Adrenal gland (tissue), 12 donors: ENCODE measurements around the gene SYT3. TPM values are rescaled to one million over a fixed set of nuclear protein-coding genes. Genes with fewer than 3 reads are reported as not detected.

Source experiments
- DNase-seq, 7 donors: peaks; one replicate each; pipeline ENCODE4 v3.0.0-alpha.2; 2019 to 2020
- H3K27ac ChIP-seq, 5 donors: fragments of 200-600 bp; sonication (generic) in 4 of 5; 1 replicate in 3 of 5; 2 replicates in 2 of 5; pipeline versions ENCODE4 v1.5.1 to v1.8.0; 2016 to 2020; ENCODE audit warnings: mild to moderate bottlenecking in 1 of 5
- H3K27me3 ChIP-seq: fragments of 200-600 bp; 2 replicates; pipeline ENCODE4 v1.8.0; 2021
- H3K36me3 ChIP-seq, 2 donors: fragments of 200-600 bp; replicated peaks in 1 of 2; 1 replicate in 1 of 2; 2 replicates in 1 of 2; pipeline versions ENCODE4 v1.5.1 to v1.8.0; 2018 to 2022
- H3K4me1 ChIP-seq, 2 donors: fragments of 200-600 bp; replicated peaks in 1 of 2; 1 replicate in 1 of 2; 2 replicates in 1 of 2; pipeline versions ENCODE4 v1.5.1 to v1.8.0; 2018 to 2021
- H3K4me3 ChIP-seq, 4 donors: fragments of 200-600 bp; sonication (generic) in 3 of 4; one replicate each; pipeline ENCODE4 v1.5.1; 2016 to 2018
- H3K9me3 ChIP-seq, 3 donors: fragments of 200-600 bp; sonication (generic) in 1 of 3; replicated peaks in 1 of 3; 1 replicate in 2 of 3; 2 replicates in 1 of 3; pipeline versions ENCODE4 v1.5.1 to v1.8.0; 2016 to 2021
- CTCF ChIP-seq, 6 experiments: fragments of 450-650 bp in 4 of 6; fragments of 200-600 bp in 2 of 6; sonication (generic) in 1 of 6; IDR thresholded peaks; 1 replicate in 5 of 6; 2 replicates in 1 of 6; pipeline versions ENCODE4 v1.5.1 to v1.8.0; 2016 to 2021; ENCODE audit warnings: antibody characterized with exemption in 6 of 6, mild to moderate bottlenecking in 2 of 6, moderate library complexity in 1 of 6
- POLR2A ChIP-seq, 2 donors: fragments of 450-650 bp; IDR thresholded peaks; one replicate each; pipeline ENCODE4 v1.6.1; 2017; ENCODE audit warnings: antibody characterized with exemption in 2 of 2, mild to moderate bottlenecking in 2 of 2, moderate library complexity in 1 of 2
- WGBS, 4 donors: extraction: QIAGEN DNeasy Blood & Tissue Kit in 2 of 4; methylation state at CpG; one replicate each; pipeline versions ENCODE4 v1.1.5 to v1.1.7; 2013 to 2017; 5-methylcytosine and 5-hydroxymethylcytosine counted together
- intact Hi-C, 2 donors: fragments of 100-400 bp; cut with DNase I; formaldehyde crosslinking; loops; one replicate each; pipeline versions ENCODE4 v1.14.1 to v1.15.0; 2022 to 2023
- polyA plus RNA-seq, 3 donors: library from polyadenylated mRNA; stranded (reverse); fragments of 200-250 nt in 2 of 3; fragments of 350-450 nt in 1 of 3; fragmentation: Illumina TruSeq in 1 of 3; extraction: RNeasy Lipid Tissue Mini Kit (QIAGEN cat#74804) in 1 of 3; gene quantifications; one replicate each; pipeline ENCODE4 v1.2.3, GENCODE V29; 2013 to 2014
- total RNA-seq, 9 donors: library from RNA; depleted of rRNA in 4 of 9; stranded (reverse); fragments of >200 nt in 4 of 9; fragments of 120-200 nt in 1 of 9; fragmentation: NEBNext Ultra II Directional in 1 of 9; extraction: Animal tissue kit (Norgen Biotek cat#: 25700) in 1 of 9; gene quantifications; one replicate each; pipeline versions ENCODE4 v1.1.0 to v1.2.4, GENCODE V29; 2013 to 2023
- donor health status: healthy with polysubstance abuse.
- donor health status: Bipolar disorder and iron deficiency.
- donor health status: DM: yes; HTN: yes; CAD: no.
- donor health status: DM: no; HTN: no; CAD: no.
- donor health status: DM: no; HTN: no; CAD: no.
- donor health status: DM: yes; HTN: yes; CAD: no.

The SYT3 gene
- total and polyA plus RNA-seq, 12 donors, result 0.26 to 3.4 (median 0.75) TPM; not detected in 1

GRCh38 chr19:50651174-50651573, 11.5 kb upstream of the SYT3 start:
- no peak overlapping the region for H3K27ac ChIP-seq
- no peak for DNase-seq
- no peaks in the 10 kb centered on the region for H3K4me1 ChIP-seq
- H3K27me3 ChIP-seq, result peaks cover 9% of the 10 kb centered on the region
- H3K36me3 ChIP-seq, result no peaks in the 10 kb centered on the region
- TF ChIP-seq POLR2A (IDR thresholded peaks at IDR 0.05) (no peak), CTCF (IDR thresholded peaks at IDR 0.05) (no peak)
- no peak overlapping the region for H3K4me3 ChIP-seq
- no peaks in the 10 kb centered on the region for H3K9me3 ChIP-seq
- WGBS, 4 donors, result 70 to 82% (median 79%) methylated on average over 2 of the region's 2 CpGs
- intact Hi-C loops, result no loop called here

- peaks cover 9% of the 10 kb centered on the region for H3K27me3 ChIP-seq
- intact Hi-C loops, result no loop called here
- H3K36me3 ChIP-seq, result no peaks in the 10 kb centered on the region
- no peak for TF ChIP-seq POLR2A (IDR thresholded peaks at IDR 0.05)
- no peak for TF ChIP-seq CTCF (IDR thresholded peaks at IDR 0.05)
- DNase-seq, result no peak
- WGBS, 4 donors, result 31 to 55% (median 34%) methylated on average over 4 to 7 of the region's 7 CpGs
- H3K9me3 ChIP-seq, result no peaks in the 10 kb centered on the region
- no peak within 1 kb of the TSS for H3K4me3 ChIP-seq
- no peaks in the 10 kb centered on the region for H3K4me1 ChIP-seq
- H3K27ac ChIP-seq, result no peak within 1 kb of the TSS
These were observed 10.0 kb upstream of the SYT3 start, which contains the start of gene C19orf81 for GRCh38 chr19:50649433-50650391. TSS of gene C19orf81 (plus strand) at chr19:50649445. CDS start at chr19:50649445, 0 bp downstream.

- Histone ChIP-seq H3K36me3 (no peaks in the 10 kb centered on the region), H3K4me1 (no peaks in the 10 kb centered on the region), H3K27me3 (peaks cover 9% of the 10 kb centered on the region), H3K9me3 (no peaks in the 10 kb centered on the region), H3K27ac (no peak overlapping the region), H3K4me3 (no peak overlapping the region)
- TF ChIP-seq CTCF (IDR thresholded peaks at IDR 0.05) (no peak), POLR2A (IDR thresholded peaks at IDR 0.05) (no peak)
- intact Hi-C loops, result no loop called here
- WGBS, 4 donors, result 31 to 36% (median 34%) methylated on average over 5 of the region's 5 CpGs
- no peak for DNase-seq
These were observed 9.0 kb upstream of the SYT3 start for GRCh38 chr19:50648659-50649058.

GRCh38 chr19:50647879-50648615, 8.4 kb upstream of the SYT3 start:
- intact Hi-C loops, result no loop called here
- WGBS, 4 donors, result 52 to 61% (median 55%) methylated on average over 10 of the region's 10 CpGs

More at GRCh38 chr19:50647879-50648615, 8.4 kb upstream of the SYT3 start:
- TF ChIP-seq CTCF (IDR thresholded peaks at IDR 0.05), result no peak
- no peak for TF ChIP-seq POLR2A (IDR thresholded peaks at IDR 0.05)
- peaks cover 9% of the 10 kb centered on the region for H3K27me3 ChIP-seq
- no peak for DNase-seq
- H3K9me3 ChIP-seq, result no peaks in the 10 kb centered on the region
- H3K27ac ChIP-seq, result no peak overlapping the region
- no peaks in the 10 kb centered on the region for H3K4me1 ChIP-seq
- H3K4me3 ChIP-seq, result no peak overlapping the region
- no peaks in the 10 kb centered on the region for H3K36me3 ChIP-seq
